ENCODE measurements around the gene IMMP2L. TPM values are rescaled to one million over a fixed set of nuclear protein-coding genes. Genes with fewer than 3 reads are reported as not detected.

IMMP2L gene
- total and polyA plus RNA-seq, 2 of the 13 experiments (the other 11 are each of a cell fraction or from before 2014, with no cell fraction given): 7.8 to 16.9 TPM

GRCh38 chr7:111370002-111370401 lies 192.3 kb downstream of the IMMP2L start (continued):
- TF ChIP-seq ZNF503 (CRISPR knock-in tag; IDR thresholded peaks at IDR 0.05): no peak
- no peak for TF ChIP-seq ZNF235 (CRISPR knock-in tag; IDR thresholded peaks at IDR 0.05; ENCODE audit: borderline replicate concordance)
- no peak for TF ChIP-seq SP4 (CRISPR knock-in tag; IDR thresholded peaks at IDR 0.05)
- no peak for TF ChIP-seq SMAD1 (CRISPR knock-in tag; IDR thresholded peaks at IDR 0.05; ENCODE audit: borderline replicate concordance, low read depth)
- no peak for TF ChIP-seq SYNCRIP (IDR thresholded peaks at IDR 0.05; ENCODE audit: insufficient read depth, low read depth, low read length)
- TF ChIP-seq JUN (CRISPR knock-in tag; IDR thresholded peaks at IDR 0.05): no peak
- TF ChIP-seq ZNF20 (CRISPR knock-in tag; IDR thresholded peaks at IDR 0.05): no peak

- Histone ChIP-seq H3K4me2 (ENCODE audit: low read depth, low read length) (no peak overlapping the region), H3K27ac (ENCODE audit: extremely low read length, insufficient read depth, low read length) (no peak overlapping the region), H3K36me3 (replicated peaks in 1 of 2; ENCODE audit: control insufficient read depth in 1 of 2, insufficient read depth in 2 of 2, low read length in 2 of 2) (no peaks in the 10 kb centered on the region), H4K20me1 (ENCODE audit: insufficient read depth, low read length) (no peaks in the 10 kb centered on the region), H3K4me1 (ENCODE audit: insufficient read depth, low read length) (no peaks in the 10 kb centered on the region), H3K27me3 (ENCODE audit: control insufficient read depth in 1 of 2, insufficient read depth in 2 of 2, low read length in 2 of 2) (no peaks in the 10 kb centered on the region), H2AFZ (ENCODE audit: low read length) (no peak overlapping the region), H3K9ac (ENCODE audit: insufficient read depth, low read depth, low read length) (no peak overlapping the region), H3K9me3 (ENCODE audit: low read length) (no peaks in the 10 kb centered on the region), H3K4me3 (replicated peaks in 1 of 3; ENCODE audit: insufficient read depth in 1 of 3, low read depth in 2 of 3, low read length in 3 of 3) (no peak overlapping the region), H3K79me2 (ENCODE audit: insufficient read depth, low read length) (no peaks in the 10 kb centered on the region)
- ChIA-PET CTCF (ENCODE audit: low intra/inter-chr PET ratio, low total read pairs) (no interaction called here), POLR2A (no interaction called here)
- FAIRE-seq: no peak
- 76% methylated on average over 3 of the region's 3 CpGs for WGBS (ENCODE audit: low lambda C conversion rate)
- intact Hi-C loops (cut with micrococcal nuclease; ENCODE audit: unreplicated experiment): no loop called here
- BruUV-seq (replicated peaks): no TSS peak
- no peak for TF ChIP-seq ZNF468 (CRISPR knock-in tag; IDR thresholded peaks at IDR 0.05)
- ATAC-seq: no peak
- no peak for DNase-seq (ENCODE audit: low spot score)
- in situ Hi-C loops (cut with HindIII; ENCODE audit: extremely low pct_ligation_motif_present, low pct_unique_long_range_greater_than_20kb): no loop called here
Observed at GRCh38 chr7:111368381-111369065, 193.8 kb downstream of the IMMP2L start.

Data from HepG2 (cell line).